ENCODE results near the gene FKBP14.
"Not testable (repeated sequence)": the region's sequence is repeated elsewhere in the genome, so short reads cannot be mapped to it uniquely, and the experiment has no call there.

Gene FKBP14

GRCh38 chr7:29961611-29962010, 64.9 kb downstream of the FKBP14 start:
- not testable (repeated sequence) for DNase-seq (ENCODE audit: extremely low read depth in 1 of 2, low read depth in 1 of 2)
